ENCODE measurements around the gene PROKR2. TPM values are rescaled to one million over a fixed set of nuclear protein-coding genes. Genes with fewer than 3 reads are reported as not detected.

The PROKR2 gene
- total RNA-seq, 1 donor from 2014 or later = 0.86 TPM

- Mint-ChIP-seq H3K27me3 (ENCODE audit: unreplicated experiment) (no peaks in the 10 kb centered on the region), H3K4me3 (ENCODE audit: unreplicated experiment) (no peak overlapping the region), H3K36me3 (ENCODE audit: unreplicated experiment) (no peaks in the 10 kb centered on the region), H3K4me1 (ENCODE audit: low read depth, unreplicated experiment) (no peaks in the 10 kb centered on the region), H3K27ac (ENCODE audit: unreplicated experiment) (peak overlapping the region; percentile 1), H3K9me3 (ENCODE audit: unreplicated experiment) (peaks cover 6% of the 10 kb centered on the region)
- no peak for TF ChIP-seq CTCF (IDR thresholded peaks at IDR 0.05; ENCODE audit: partially characterized antibody, unreplicated experiment)
- no peak for DNase-seq
Observed at GRCh38 chr20:5270603-5271002, 46.2 kb downstream of the PROKR2 start.

- Mint-ChIP-seq H3K4me1 (ENCODE audit: low read depth, unreplicated experiment) (no peaks in the 10 kb centered on the region), H3K36me3 (ENCODE audit: unreplicated experiment) (no peaks in the 10 kb centered on the region)
Observed at GRCh38 chr20:5268449-5268848, 48.3 kb downstream of the PROKR2 start.

GRCh38 chr20:5267092-5267491 lies 49.7 kb downstream of the PROKR2 start:
- H3K27me3 Mint-ChIP-seq (ENCODE audit: unreplicated experiment) = no peaks in the 10 kb centered on the region
- H3K4me3 Mint-ChIP-seq (ENCODE audit: unreplicated experiment) = no peak overlapping the region
- no peak for TF ChIP-seq CTCF (IDR thresholded peaks at IDR 0.05; ENCODE audit: partially characterized antibody, unreplicated experiment)
- H3K4me1 Mint-ChIP-seq (ENCODE audit: low read depth, unreplicated experiment) = no peaks in the 10 kb centered on the region
- H3K36me3 Mint-ChIP-seq (ENCODE audit: unreplicated experiment) = no peaks in the 10 kb centered on the region
- H3K27ac Mint-ChIP-seq (ENCODE audit: unreplicated experiment) = no peak overlapping the region
- peaks cover 3% of the 10 kb centered on the region for H3K9me3 Mint-ChIP-seq (ENCODE audit: unreplicated experiment)
- no peak for DNase-seq

More at GRCh38 chr20:5268449-5268848, 48.3 kb downstream of the PROKR2 start:
- H3K27ac Mint-ChIP-seq (ENCODE audit: unreplicated experiment) = no peak overlapping the region
- H3K27me3 Mint-ChIP-seq (ENCODE audit: unreplicated experiment) = no peaks in the 10 kb centered on the region
- no peak for DNase-seq
- peaks cover 3% of the 10 kb centered on the region for H3K9me3 Mint-ChIP-seq (ENCODE audit: unreplicated experiment)
- TF ChIP-seq CTCF (IDR thresholded peaks at IDR 0.05; ENCODE audit: partially characterized antibody, unreplicated experiment) = no peak
- no peak overlapping the region for H3K4me3 Mint-ChIP-seq (ENCODE audit: unreplicated experiment)

Other genes with a start within 250 kb of the PROKR2 start
- gene TMEM230, start 203.9 kb downstream of the PROKR2 start, total RNA-seq (ENCODE audit: unreplicated experiment) = 78.2 TPM
- 43.3 TPM for gene PCNA, start 197.0 kb downstream of the PROKR2 start, total RNA-seq (ENCODE audit: unreplicated experiment)
- gene CDS2, start 189.9 kb downstream of the PROKR2 start, total RNA-seq (ENCODE audit: unreplicated experiment) = 153 TPM

All from glutamatergic neuron (in vitro differentiated cells).